RWPE2 (cell line): ENCODE measurements around the gene GADD45GIP1.

Source experiments
- ATAC-seq: fragments of 200-7000 bp; cut with Tn5 transposase; 3 replicates; pipeline ENCODE4 v1.9.1; 2021; ENCODE audit warnings: low read depth
- DNase-seq: peaks from one replicate; pipeline ENCODE4 v3.0.0-alpha.2; 2020; ENCODE audit warnings: low spot score
- H3K27ac ChIP-seq: fragments of 450-650 bp; 2 replicates; pipeline ENCODE4 v1.5.1; 2017; ENCODE audit warnings: mild to moderate bottlenecking; ENCODE audit not compliant: poor library complexity, severe bottlenecking
- H3K27me3 ChIP-seq: fragments of 250-450 bp; sonication (Bioruptor Pico); 2 replicates; pipeline ENCODE4 v1.5.1; 2021; ENCODE audit warnings: mild to moderate bottlenecking, moderate library complexity; ENCODE audit not compliant: insufficient read depth, poor library complexity, severe bottlenecking
- H3K36me3 ChIP-seq: fragments of 250-450 bp; sonication (Bioruptor Pico); 2 replicates; pipeline ENCODE4 v1.5.1; 2020; ENCODE audit warnings: low read depth, mild to moderate bottlenecking, moderate library complexity
- H3K4me1 ChIP-seq: fragments of 250-450 bp; sonication (Bioruptor Pico); 2 replicates; pipeline ENCODE4 v1.5.1; 2021; ENCODE audit warnings: mild to moderate bottlenecking, moderate library complexity; ENCODE audit not compliant: insufficient read depth, poor library complexity, severe bottlenecking
- H3K4me3 ChIP-seq: fragments of 250-450 bp; sonication (Bioruptor Pico); 2 replicates; pipeline ENCODE4 v1.5.1; 2021; ENCODE audit warnings: mild to moderate bottlenecking, moderate library complexity; ENCODE audit not compliant: severe bottlenecking
- H3K9me3 ChIP-seq: fragments of 250-450 bp; sonication (Bioruptor Pico); 2 replicates; pipeline ENCODE4 v1.5.1; 2021; ENCODE audit warnings: mild to moderate bottlenecking, moderate library complexity; ENCODE audit not compliant: severe bottlenecking
- TF ChIP-seq, protein P1 (sequence below): fragments of 450-650 bp; IDR thresholded peaks from one replicate; pipeline ENCODE4 v1.5.1; 2017; ENCODE audit warnings: mild to moderate bottlenecking, moderate library complexity; ENCODE audit not compliant: poor library complexity, severe bottlenecking

Gene GADD45GIP1

DNA sequence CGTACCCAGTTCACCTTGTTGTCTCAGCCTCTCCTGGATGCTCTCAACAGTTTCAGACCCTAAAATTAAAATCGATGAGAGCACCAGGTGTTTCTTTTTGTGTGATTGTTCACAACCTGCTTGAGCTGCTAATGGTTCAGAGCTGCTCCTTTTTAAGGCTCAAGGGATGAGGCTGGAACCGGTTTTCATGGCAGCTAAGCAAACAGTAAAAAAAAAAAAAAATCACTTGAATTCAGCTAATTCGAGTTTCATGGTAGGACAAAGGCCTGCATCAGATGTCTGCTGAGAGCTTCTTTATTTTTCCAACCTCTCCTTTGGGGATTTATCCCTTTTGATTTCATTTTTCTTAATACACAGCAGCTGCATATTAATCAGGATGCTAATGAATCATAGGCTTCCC lies 44.5 kb downstream of the GADD45GIP1 start:
- DNase-seq (no peak), ATAC-seq (no peak)
- Histone ChIP-seq H3K9me3 (no peaks in the 10 kb centered on the region), H3K36me3 (no peaks in the 10 kb centered on the region), H3K4me1 (no peaks in the 10 kb centered on the region), H3K4me3 (no peak overlapping the region), H3K27me3 (no peaks in the 10 kb centered on the region), H3K27ac (no peak overlapping the region)
- TF ChIP-seq, protein P1, sequence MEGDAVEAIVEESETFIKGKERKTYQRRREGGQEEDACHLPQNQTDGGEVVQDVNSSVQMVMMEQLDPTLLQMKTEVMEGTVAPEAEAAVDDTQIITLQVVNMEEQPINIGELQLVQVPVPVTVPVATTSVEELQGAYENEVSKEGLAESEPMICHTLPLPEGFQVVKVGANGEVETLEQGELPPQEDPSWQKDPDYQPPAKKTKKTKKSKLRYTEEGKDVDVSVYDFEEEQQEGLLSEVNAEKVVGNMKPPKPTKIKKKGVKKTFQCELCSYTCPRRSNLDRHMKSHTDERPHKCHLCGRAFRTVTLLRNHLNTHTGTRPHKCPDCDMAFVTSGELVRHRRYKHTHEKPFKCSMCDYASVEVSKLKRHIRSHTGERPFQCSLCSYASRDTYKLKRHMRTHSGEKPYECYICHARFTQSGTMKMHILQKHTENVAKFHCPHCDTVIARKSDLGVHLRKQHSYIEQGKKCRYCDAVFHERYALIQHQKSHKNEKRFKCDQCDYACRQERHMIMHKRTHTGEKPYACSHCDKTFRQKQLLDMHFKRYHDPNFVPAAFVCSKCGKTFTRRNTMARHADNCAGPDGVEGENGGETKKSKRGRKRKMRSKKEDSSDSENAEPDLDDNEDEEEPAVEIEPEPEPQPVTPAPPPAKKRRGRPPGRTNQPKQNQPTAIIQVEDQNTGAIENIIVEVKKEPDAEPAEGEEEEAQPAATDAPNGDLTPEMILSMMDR = no peak

DNA sequence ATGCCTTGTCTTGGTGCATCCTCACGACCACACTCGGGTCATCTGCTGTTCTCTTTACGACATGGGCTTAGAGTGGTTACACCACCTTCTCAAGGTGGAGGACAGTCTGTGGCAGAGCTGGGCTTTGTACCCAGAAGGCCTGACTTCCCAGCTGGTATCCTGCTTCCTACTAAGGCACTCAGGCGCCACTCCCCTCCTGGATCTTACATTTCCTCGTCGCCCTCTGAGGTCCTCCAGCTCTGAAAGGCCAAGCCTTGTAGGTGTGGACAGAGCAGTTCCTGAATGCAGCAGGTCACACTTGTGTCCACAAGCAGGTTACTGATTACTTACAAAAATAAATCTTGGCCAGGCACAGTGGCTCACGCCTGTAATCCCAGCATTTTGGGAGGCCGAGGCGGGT lies 49.9 kb downstream of the GADD45GIP1 start:
- H3K9me3 ChIP-seq = no peaks in the 10 kb centered on the region
- TF ChIP-seq, protein P1 = no peak

More for the DNA sequence above, 49.9 kb downstream of the GADD45GIP1 start:
- Histone ChIP-seq H3K4me3 (no peak overlapping the region), H3K27me3 (no peaks in the 10 kb centered on the region), H3K36me3 (no peaks in the 10 kb centered on the region), H3K4me1 (no peaks in the 10 kb centered on the region), H3K27ac (no peak overlapping the region)
- DNase-seq (no peak), ATAC-seq (no peak)
